Inflammatory macrophage treated with lipopolysaccharide for 1 hour (primary cell): ENCODE results near the gene IQGAP2.
"Not testable (repeated sequence)": the region's sequence is repeated elsewhere in the genome, so short reads cannot be mapped to it uniquely, and the experiment has no call there.

Source experiments
- DNase-seq, 2 donors: peaks; one replicate each; pipeline ENCODE4 v3.0.0-alpha.2; 2020 to 2022

The IQGAP2 gene, protein sequence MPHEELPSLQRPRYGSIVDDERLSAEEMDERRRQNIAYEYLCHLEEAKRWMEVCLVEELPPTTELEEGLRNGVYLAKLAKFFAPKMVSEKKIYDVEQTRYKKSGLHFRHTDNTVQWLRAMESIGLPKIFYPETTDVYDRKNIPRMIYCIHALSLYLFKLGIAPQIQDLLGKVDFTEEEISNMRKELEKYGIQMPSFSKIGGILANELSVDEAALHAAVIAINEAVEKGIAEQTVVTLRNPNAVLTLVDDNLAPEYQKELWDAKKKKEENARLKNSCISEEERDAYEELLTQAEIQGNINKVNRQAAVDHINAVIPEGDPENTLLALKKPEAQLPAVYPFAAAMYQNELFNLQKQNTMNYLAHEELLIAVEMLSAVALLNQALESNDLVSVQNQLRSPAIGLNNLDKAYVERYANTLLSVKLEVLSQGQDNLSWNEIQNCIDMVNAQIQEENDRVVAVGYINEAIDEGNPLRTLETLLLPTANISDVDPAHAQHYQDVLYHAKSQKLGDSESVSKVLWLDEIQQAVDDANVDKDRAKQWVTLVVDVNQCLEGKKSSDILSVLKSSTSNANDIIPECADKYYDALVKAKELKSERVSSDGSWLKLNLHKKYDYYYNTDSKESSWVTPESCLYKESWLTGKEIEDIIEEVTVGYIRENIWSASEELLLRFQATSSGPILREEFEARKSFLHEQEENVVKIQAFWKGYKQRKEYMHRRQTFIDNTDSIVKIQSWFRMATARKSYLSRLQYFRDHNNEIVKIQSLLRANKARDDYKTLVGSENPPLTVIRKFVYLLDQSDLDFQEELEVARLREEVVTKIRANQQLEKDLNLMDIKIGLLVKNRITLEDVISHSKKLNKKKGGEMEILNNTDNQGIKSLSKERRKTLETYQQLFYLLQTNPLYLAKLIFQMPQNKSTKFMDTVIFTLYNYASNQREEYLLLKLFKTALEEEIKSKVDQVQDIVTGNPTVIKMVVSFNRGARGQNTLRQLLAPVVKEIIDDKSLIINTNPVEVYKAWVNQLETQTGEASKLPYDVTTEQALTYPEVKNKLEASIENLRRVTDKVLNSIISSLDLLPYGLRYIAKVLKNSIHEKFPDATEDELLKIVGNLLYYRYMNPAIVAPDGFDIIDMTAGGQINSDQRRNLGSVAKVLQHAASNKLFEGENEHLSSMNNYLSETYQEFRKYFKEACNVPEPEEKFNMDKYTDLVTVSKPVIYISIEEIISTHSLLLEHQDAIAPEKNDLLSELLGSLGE (N-terminal part only)

DNA sequence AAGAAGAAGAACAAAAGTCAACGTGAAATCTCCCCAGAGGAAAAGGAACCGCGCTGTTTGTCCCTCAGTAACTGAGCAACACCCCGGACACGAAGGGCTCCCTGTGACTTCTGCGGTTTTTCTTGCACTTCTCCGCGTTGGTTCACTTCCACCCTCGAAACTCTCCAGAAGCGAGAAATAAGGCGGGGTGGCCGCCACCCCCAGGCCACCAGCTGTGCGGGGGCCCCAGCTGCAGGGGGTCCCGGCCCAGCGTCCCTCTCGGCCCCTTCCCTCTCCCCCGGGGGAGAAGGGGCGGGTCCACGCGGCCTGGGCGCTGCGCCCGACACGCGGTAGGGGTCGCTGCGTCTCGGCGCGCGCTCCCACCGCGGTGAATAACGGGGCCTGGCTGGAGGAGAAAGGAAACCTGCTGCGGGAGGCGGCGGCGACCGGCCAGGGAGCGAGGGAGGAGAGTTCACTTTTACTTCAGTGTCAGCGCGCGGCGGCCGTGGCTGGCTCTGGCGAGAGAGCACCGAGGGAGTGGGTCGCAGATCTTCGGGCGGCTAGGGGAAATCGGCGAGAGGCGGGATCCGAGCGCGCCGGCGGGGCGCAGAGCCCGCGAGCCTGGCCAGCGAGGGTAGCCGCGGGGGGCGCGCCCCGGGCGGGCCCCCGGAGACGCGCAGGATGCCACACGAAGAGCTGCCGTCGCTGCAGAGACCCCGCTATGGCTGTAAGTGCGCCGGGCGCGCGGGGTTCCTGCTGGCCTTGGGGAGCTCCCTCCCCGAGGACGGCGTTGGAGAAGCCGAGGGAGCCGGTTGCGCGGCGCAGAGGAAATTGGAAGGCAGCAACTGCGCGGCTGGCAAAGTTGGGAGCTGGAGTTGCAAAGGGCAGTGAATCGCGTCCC lies at the start of gene IQGAP2:
TSS of gene IQGAP2 (plus strand) at position 400 of the 880 bp plus-strand sequence. CDS start at position 661, 261 bp downstream.
- peak; percentile 87 to 89 for DNase-seq

DNA sequence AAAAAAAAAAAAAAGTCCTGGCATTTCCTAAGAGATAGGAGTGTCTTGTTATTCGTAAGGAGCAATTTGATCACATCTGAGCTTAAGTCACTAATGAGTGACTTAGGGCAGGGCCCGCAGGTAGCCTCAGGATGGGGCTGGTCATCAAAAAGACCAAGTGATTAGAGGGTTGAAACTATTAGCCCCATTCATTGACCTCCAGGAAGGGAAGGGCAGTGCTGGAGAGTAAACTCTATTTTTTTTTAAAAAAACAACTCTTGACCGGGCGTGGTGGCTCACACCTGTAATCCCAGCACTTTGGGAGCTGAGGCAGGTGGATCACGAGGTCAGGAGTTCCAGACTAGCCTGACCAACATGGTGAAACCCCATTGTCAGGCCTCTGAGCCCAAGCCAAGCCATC lies 46.2 kb upstream of the IQGAP2 start:
- DNase-seq = no peak

DNA sequence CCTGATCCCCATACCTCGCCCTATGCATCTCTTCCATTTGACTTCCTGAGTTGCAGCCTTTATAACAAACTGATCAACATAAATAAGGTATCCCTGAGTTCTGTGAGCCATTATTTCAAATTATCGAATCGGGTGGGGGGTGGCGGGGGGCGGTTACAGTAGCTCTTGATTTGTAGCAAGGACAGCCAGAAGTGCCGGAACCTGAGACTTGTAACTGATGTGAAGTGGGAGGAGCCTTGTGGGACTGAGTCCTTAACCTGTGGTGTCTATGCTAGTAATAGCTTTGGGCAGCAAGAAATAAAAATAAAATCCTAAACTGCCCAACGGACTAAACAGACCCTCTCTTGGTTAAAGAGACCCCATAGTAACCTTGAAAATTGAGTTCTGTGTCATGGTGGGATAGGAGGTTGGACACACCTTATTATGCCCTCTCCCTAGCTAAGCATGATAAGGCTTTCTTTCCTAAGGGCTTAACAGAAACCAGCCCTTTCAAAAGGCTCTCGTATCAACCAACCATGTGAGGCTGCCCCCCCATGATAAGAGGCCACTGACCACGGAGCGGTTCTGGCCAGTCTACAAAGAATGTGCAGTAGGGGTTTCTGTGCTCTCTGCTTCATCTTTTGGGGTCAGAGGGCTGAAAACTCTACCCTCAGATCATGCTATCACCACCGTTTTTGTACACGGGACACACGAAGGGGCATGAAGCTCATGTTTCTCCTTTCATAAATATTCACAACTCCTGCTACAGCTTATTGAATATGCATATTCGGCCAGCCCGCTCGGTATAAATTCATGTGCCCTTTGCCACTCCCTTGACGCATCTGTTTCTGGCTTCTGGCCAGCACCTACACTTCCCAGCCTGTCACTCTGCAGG lies 39.5 kb upstream of the IQGAP2 start:
- peak in 1 of 2 donors; percentile 17 for DNase-seq

DNA sequence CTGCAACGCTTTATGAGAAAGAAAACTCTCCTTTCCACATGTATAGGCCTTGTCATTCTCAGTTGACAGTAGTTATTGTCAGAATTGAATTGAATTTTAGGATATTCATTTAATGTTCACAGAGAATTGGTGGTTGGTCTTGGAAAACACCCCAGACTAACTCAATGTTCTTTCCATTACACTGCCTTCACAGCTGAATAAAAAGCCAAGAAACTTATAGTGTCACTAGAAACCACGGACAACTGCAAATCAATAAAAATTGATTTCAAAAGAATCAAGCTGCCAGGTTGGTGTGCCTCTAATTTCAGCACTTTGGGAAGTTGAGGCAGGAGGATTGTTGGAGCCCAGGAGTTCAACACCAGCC lies 38.9 kb upstream of the IQGAP2 start:
- no peak for DNase-seq

DNA sequence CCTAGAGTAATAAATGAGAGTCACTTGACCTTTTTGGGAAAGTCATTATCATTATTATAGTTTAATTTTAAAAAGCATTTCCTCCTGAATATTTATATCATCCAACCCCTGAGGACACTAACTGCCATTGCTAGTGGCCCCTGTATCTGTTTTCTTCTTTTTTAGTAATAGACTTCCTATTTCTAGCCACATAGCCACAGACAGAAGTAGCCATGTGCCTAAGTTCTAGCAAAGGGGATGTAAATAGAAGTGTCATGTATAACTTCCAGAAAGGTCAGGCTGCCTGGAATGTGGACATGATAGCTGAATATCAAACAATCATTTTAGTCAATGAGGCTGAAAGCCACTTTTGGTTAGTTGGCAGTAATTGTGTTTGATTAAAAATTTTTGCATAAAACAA lies 37.5 kb upstream of the IQGAP2 start:
- peak; percentile 30 to 42 for DNase-seq

DNA sequence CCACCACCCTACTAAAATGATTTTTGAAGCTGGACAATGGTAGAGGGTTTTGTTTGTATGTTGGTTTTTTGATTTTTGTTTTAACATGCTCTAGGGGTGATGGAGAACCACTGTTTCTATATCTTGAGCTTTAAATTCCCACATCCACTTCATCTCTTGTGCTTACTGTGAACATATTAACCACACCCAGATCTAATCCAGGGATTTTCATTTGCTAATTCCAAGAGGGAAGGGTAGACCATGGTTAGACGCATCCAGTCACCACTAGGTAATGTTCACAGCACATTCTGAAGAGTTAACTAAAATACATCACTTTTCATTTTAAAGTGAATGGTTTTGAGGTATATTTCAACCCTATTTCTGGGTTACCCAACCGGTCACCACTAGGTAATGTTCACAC lies 36.5 kb upstream of the IQGAP2 start:
- no peak for DNase-seq

DNA sequence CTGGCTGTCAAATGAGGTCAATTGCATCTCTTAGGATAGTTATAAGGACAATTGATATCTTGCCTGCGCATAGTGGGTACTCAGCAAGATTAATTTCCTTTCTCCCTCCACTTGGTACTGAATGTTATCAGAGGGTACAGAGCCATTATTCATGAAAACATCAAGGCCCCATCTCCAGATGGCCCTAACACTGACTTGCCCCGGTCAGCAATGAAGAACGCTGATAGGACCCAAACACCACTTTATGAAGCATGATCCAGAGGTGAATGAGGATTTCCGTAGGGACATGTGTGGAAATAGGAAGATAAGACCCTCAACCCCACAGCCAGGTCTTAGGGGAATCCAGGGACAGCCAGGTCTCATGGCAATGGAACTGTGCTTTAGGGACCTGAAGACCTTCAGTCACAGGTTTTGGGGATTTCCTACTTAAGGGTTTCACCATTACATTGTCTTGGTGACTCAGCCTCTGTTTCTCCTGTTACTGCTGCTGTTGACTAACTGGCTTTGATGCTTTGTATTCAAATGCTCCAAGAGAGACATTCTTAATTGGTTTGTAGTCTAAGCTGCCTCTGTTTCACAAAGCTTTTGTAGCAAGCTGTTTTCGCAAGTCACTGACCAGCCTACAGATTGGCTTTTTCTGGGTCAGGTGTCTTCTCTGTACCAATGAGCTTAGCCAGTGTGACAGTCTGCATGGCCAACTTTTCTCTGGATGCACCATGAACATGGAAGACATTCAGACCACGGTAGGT lies 35.3 kb upstream of the IQGAP2 start:
- peak; percentile 64 to 89 for DNase-seq

DNA sequence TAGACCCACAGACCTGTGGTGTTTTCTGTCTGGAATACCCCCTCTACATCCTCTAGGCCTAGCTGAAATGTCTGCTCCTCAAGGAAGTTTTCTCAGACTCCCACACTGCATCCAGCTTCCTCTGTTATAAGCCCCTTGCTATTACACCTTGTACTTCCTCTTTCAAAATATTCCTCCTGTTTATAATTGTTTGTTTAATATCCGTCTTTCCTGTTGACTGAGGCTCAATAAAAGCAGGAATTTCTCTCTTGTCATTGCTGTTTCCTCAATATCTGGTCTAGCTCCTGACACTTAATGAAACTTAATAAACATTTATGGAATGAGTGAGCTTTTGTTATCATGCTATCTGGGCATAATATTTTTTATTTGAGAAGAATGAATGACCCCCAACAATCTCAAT lies 34.1 kb upstream of the IQGAP2 start:
- DNase-seq = no peak

DNA sequence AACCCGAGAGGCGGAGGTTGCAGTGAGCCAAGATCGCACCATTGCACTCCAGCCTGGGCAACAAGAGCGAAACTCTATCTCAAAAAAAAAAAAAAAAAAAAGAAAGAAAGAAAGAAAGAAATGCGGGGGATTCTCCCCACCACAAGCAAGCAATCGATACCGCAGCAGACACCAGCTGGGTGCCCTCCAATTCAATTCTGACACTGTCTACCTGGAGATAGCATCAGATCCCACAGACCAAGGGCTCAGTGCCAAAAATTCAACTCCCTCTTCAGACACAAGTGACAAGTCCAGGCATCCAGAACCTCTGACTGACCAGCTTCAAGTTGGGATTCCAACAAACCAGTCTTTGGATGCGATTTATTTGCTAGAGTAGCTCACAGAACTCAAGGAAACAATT lies 33.4 kb upstream of the IQGAP2 start:
- not testable (repeated sequence) for DNase-seq

DNA sequence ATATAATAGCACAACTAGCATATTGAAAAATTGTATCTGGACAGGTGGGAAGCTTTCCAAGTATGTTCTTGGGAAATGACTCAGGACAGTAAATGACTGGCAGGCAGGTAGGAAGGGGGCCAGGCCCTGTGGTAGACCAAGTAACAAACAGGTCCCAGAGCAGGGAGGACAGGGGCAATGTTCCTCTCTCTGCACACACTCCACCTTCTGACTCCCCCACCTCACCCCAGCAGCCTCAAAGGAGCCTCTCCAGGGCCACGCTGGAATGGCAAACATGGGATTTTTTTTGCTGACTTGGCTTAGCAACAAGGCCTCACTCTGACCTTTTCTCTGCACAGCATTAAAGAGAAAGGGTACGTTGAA lies 31.1 kb upstream of the IQGAP2 start:
- no peak for DNase-seq

DNA sequence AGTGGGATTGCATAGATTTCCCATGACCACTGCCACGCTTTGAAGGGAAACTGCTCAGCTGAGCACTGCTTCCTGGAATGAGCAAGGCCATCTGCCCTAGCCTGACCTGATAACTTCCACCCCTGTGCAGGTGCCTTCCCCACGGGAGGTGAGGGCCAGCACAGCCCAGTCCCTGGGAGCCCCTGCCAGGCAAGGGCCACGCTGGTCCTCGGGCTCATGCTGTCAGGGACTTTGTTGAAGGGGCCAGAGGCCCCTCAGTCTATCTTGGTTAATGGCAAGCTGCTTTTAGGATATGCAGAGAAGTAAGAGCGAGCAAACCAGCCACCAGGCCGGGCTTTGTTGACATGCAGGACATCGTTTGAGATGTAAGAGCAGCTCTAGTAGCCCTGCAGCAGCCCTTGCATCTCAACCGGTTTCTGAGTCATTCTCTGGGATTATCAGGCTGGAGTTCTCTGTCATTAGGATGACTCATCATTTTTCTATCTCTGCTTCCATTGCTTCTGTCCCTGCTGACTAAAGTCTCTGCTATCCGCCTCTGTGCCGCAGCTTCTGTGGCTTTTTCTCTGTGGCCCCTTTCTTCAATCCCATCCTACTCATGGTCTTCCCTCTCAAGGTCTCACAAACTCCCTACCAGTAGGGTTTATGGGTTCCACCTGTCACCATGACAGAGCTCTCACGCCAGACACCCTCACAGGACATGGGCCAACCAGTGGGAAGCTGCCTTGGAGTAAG lies 30.6 kb upstream of the IQGAP2 start:
- DNase-seq = peak; percentile 45 to 65

DNA sequence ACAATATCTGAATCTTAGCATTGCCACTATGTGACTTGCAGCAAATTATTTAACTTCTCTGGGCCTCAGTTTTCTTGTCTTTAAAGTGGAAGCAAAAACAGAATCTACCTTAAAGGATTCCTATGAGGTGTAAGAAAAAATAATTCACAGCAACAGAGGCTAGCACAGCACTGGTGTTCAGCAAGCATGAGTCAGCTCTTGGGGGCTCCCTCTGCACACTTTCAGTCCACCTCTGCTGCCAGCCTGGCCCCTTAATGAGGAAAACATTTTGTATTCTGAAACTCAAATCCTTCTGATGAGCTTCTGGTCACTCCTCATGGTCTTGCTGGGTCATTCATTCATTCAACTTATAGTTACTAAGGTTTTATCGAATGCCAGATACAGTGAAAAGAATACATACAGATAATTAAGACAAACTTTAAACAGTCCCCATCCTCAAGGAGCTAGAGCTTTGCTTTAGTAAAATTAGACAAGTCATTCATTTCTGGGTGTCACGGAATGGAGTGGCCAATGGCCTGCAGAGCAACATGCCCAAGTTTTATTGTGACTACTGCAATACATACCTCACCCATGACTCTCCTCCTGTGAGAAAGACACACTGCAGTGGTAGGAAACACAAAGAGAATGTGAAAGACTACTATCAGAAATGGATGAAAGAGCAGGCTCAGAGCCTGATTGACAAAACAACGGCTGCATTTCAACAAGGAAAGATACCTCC lies 26.8 kb upstream of the IQGAP2 start:
- DNase-seq = no peak

DNA sequence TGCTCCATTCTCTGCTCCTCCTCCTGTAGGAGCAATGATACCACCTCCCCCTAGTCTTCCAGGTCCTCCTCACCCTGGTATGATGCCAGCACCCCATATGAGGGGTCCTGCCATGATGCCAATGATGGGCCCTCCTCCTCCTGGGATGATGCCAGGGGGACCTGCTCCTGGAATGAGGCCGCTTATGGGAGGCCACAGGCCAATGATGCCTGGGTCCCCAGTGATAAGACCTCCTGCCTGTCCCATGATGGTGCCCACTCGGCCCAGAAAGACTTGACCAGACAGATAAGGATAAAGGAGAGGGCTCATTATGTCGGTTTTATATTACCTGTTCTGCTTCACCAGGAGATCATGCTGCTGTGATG lies 26.2 kb upstream of the IQGAP2 start:
- no peak for DNase-seq

DNA sequence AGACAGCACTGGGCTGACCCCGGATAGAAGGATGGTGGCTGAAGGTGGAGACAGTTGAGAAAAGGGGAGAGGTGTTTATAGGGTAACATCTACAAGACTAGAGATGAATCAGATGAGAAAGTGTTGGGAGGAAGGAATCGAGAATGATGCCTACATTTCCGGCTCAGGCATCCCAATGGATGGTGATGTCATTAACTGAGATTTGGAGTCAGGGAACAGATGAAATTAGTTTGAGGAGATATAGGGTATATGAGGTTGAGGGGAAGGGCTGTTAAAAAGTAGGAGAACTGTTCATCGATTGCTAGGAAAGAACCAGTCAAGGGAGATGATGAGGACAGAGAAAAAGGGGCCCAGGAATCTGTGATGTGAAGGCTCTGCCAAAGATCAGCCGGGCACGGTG lies 24.7 kb upstream of the IQGAP2 start:
- DNase-seq = no peak

DNA sequence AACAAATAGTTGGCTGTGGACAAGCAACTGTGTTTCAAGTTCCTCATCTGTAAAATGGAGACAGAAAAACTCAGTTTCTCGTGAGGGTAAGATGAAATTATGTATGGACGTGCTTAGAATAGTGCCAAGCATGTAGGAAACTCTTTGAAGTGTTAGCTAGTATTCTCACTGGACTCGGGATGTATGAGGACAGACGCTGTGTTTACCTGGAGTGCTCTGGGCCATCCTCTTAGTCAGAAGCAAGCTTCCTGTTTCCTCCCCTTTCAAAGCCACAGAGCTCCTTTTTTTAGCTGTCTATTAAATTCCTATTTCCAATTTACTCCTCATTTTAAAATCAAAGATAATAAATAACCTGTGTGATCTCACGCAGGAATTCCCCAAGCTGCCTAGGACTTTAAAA lies 23.8 kb upstream of the IQGAP2 start:
- DNase-seq = no peak

DNA sequence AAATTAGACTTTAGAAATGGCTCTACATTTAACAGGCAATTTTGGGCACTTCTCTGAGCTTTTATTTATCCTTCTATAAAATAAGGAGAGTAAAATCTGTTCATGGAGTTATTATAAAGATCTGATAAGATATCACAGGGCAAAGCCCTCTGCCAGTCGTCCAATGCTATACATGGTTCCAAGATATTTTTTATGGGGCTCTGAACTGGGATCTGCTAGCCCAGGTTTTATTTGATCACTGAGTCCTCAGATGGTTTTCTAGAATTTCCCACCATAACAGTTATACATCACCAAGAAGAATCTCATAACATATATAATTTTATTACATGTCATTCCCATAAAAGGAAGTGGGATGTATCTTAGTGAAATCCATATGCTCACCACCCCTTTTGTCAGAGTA lies 23.2 kb upstream of the IQGAP2 start:
- DNase-seq = no peak

DNA sequence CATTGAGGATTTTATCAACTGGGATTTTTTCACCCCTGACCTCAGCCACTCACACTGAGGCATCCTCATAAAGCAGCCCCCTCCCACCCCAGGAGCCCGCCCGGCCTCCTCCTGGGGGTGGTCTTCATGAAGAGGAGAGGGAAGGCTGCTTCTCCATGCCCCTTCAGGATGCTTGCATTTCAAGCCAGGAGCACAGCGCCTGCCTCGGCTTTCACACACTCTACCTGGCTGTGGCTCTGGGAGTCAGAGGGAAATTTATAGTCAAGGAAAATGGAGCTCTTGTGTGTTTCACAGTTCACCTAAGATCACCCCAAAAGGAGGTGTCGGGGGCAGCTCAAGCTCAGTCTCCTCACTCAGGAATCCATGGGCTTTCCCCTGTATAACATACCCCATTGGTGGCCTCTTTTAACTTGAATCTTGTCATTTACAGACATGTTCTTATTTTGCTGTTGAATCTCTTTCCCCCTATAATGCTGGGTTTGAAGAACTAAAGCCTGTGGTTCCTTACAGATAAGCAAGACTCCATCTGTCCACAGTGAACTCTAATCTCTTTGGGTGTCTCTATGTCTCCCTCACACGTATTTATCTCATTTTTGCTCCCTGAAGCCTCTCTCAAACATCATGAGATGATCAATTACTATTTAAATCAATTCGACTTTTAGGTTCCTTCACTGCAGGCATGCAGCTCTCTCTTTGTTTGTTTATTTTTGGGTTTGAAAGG lies 22.6 kb upstream of the IQGAP2 start:
- no peak for DNase-seq

DNA sequence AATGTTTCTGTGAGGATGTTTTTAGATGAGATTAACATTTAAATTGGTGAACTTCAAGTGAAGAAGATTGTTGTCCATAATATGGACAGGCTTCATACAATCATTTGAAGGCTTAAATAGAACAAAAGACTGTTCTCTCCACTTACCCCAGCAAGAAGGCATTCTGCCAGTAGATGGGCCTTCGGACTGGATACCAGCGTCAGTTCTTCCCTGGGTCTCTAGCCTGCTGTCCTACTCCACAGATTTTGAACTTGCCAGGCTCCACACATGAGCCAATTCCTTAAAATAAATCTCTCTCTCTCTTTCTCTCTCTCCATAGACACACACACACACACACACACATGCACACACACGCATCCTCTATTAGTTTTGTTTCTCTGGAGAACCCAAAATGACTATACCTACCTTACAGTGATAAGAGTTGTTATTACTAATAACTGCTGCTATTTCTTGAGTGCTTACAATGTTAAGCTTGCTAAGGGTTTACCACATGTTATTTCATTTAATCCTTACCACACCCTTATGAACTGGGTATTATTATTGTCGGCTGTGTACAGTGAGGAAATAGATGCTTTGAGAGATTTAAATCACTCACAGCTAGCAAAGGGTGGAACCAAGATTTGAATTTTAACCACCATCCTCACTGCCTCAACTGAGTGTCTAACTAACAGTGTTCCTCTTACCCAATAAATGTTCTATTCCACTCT lies 19.8 kb upstream of the IQGAP2 start:
- DNase-seq = no peak
